ENCODE results near the gene RNF215. TPM values are rescaled to one million over a fixed set of nuclear protein-coding genes. Genes with fewer than 3 reads are reported as not detected.

RNF215 gene
- total RNA-seq, 2 donors from 2014 or later = 11.4 to 11.6 TPM

DNA sequence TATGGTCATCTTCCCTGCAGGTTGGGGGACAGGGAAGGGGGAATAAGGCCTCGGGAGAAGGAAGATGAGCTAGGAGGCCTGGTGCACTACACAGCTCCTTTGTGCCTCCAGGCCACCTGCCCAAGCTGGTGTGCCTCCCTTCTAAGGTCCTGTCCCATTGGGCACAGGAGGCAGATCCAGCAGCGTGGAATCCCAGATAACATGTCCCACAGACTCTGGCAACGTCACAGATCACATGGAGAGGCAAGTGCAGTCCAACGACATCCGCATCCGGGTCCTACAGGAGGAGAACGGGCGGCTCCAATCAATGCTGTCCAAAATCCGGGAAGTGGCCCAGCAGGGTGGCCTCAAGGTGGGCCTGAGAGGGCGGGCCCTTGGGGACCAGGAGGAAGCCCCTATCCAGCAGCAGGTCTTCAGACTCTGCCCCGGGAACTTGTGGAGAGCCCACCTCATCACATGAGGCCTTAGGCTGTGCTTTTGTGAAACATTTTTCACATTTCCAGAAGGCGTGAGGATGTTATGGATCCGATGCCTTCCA is 11.8 kb downstream of the RNF215 start:
- no peaks in the 10 kb centered on the region for H3K4me1 ChIP-seq (ENCODE audit: control insufficient read depth in 1 of 2, low read depth in 2 of 2)
- TF ChIP-seq, protein P1, sequence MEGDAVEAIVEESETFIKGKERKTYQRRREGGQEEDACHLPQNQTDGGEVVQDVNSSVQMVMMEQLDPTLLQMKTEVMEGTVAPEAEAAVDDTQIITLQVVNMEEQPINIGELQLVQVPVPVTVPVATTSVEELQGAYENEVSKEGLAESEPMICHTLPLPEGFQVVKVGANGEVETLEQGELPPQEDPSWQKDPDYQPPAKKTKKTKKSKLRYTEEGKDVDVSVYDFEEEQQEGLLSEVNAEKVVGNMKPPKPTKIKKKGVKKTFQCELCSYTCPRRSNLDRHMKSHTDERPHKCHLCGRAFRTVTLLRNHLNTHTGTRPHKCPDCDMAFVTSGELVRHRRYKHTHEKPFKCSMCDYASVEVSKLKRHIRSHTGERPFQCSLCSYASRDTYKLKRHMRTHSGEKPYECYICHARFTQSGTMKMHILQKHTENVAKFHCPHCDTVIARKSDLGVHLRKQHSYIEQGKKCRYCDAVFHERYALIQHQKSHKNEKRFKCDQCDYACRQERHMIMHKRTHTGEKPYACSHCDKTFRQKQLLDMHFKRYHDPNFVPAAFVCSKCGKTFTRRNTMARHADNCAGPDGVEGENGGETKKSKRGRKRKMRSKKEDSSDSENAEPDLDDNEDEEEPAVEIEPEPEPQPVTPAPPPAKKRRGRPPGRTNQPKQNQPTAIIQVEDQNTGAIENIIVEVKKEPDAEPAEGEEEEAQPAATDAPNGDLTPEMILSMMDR (IDR thresholded peaks at IDR 0.05) = no peak
- DNase-seq (ENCODE audit: low spot score) (no peak), ATAC-seq (ENCODE audit: insufficient number of reproducible peaks, low FRiP score, low read depth) (no peak)
- no peaks in the 10 kb centered on the region for H3K9me3 ChIP-seq
- H3K36me3 ChIP-seq = peaks cover 13% of the 10 kb centered on the region
- H3K27ac ChIP-seq = no peak overlapping the region
- no peak overlapping the region for H3K4me3 ChIP-seq
- no peaks in the 10 kb centered on the region for H3K27me3 ChIP-seq (replicated peaks; ENCODE audit: insufficient read depth)

DNA sequence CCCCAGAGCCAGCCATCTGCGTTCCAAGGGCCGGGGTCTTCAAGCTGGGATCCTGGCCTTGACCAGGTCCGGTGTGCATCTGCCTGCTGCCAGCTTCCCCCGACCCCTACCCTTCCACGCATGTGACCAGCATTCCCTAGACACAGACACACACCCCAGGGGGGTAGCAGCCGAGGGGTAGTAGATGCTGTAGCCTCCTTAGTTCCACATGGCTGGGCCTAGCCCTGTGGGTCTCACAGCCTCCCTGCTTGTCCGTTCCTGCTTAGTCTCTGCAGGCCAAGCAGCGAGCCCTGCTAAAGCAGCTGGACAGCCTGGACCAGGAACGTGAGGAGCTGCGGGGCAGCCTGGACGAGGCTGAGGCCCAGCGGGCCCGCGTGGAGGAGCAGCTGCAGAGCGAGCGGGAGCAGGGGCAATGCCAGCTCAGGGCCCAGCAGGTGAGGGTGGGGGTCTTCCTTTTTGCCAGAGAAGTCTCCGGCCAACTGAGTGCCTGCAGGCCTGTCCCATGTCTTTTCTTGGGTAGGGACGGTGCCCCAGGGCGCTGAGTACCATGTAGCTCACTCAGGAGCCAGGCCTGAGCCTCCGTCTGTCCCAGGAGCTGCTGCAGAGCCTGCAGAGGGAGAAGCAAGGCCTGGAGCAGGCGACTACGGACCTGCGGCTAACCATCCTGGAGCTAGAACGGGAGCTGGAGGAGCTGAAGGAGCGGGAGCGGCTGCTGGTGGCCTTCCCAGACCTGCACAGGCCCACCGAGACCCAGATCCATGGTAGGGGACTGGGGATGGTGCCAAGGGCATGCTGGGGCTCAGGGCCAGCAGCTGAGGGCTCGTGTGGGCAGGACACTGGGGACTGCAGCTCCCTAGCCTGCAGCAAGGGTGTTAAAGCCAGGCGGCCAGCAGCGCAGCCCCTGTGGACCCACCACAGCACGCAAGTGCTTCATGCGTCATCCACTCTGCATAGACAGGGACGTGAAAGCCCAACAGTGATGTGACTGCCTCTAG is 13.6 kb downstream of the RNF215 start:
- H3K9me3 ChIP-seq = no peaks in the 10 kb centered on the region
- no peaks in the 10 kb centered on the region for H3K4me1 ChIP-seq (ENCODE audit: control insufficient read depth in 1 of 2, low read depth in 2 of 2)
- no peak overlapping the region for H3K27ac ChIP-seq
- DNase-seq (ENCODE audit: low spot score) (no peak), ATAC-seq (ENCODE audit: insufficient number of reproducible peaks, low FRiP score, low read depth) (no peak)
- peaks cover 3% of the 10 kb centered on the region for H3K36me3 ChIP-seq
- TF ChIP-seq, protein P1 (IDR thresholded peaks at IDR 0.05) = no peak
- no peak overlapping the region for H3K4me3 ChIP-seq
- no peaks in the 10 kb centered on the region for H3K27me3 ChIP-seq (replicated peaks; ENCODE audit: insufficient read depth)

DNA sequence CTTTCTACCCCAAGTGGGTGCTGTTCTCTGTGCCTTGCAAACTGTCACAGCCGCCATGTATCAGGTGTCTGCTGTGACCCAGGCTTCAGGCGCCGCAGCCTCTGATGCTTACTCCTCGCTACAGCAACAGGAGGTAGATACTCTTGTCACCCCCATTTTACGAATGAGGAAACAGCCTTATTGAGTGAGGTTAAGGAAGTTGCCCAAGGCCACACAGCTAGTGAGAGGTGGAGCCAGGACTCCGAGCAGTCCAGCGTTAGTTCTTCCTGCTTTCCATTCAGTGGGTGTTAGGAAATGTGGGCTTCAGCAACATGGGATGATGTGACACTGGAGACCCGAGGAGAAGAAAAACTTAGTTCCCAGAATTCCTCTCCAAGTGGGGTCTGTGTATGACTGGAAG is 14.3 kb downstream of the RNF215 start:
- Histone ChIP-seq H3K4me1 (ENCODE audit: control insufficient read depth in 1 of 2, low read depth in 2 of 2) (no peaks in the 10 kb centered on the region), H3K36me3 (peaks cover 3% of the 10 kb centered on the region), H3K4me3 (no peak overlapping the region), H3K27ac (no peak overlapping the region), H3K9me3 (no peaks in the 10 kb centered on the region), H3K27me3 (replicated peaks; ENCODE audit: insufficient read depth) (no peaks in the 10 kb centered on the region)
- TF ChIP-seq, protein P1 (IDR thresholded peaks at IDR 0.05) = no peak
- DNase-seq (ENCODE audit: low spot score) = no peak
- ATAC-seq (ENCODE audit: insufficient number of reproducible peaks, low FRiP score, low read depth) = no peak

DNA sequence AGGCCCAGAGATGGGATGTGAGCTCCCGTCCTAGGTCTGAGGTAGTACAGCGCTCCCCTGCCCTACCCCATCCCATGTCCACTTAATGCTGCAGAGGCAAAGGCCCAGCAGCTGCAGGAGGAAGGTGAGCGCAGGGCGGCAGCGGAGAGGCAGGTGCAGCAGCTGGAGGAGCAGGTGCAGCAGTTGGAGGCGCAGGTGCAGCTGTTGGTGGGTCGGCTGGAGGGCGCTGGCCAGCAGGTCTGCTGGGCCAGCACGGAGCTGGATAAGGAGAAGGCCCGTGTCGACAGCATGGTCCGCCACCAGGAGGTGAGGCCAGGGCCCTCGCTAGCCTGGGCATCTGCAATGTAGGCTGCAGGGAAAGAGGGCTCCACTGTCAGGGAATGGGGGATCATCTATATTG is 15.2 kb downstream of the RNF215 start:
- no peak for ATAC-seq (ENCODE audit: insufficient number of reproducible peaks, low FRiP score, low read depth)
- DNase-seq (ENCODE audit: low spot score) = no peak
- Histone ChIP-seq H3K9me3 (no peaks in the 10 kb centered on the region), H3K36me3 (no peaks in the 10 kb centered on the region), H3K4me3 (no peak overlapping the region), H3K27me3 (replicated peaks; ENCODE audit: insufficient read depth) (no peaks in the 10 kb centered on the region), H3K4me1 (ENCODE audit: control insufficient read depth in 1 of 2, low read depth in 2 of 2) (no peaks in the 10 kb centered on the region), H3K27ac (no peak overlapping the region)
- TF ChIP-seq, protein P1 (IDR thresholded peaks at IDR 0.05) = no peak

DNA sequence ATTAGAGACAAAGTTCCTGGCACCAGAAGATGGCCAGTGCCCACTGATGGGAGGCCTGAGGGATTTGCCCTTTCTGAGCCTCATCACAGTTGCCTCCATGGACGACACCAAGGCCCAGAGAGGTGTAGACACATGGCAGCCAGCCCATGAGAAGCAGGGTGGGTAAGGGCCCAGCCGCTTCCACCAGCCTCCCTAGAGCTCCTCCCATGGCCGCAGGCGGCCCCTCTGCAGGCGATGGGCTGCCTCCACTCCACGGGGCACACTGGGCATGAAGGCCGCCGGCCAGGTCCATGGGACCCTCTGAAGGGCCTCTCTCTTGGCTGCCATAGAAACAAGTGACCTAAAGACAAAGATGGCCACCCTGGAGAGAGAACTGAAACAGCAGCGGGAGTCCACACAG is 15.9 kb downstream of the RNF215 start:
- Histone ChIP-seq H3K36me3 (no peaks in the 10 kb centered on the region), H3K9me3 (no peaks in the 10 kb centered on the region), H3K4me3 (no peak overlapping the region), H3K27ac (no peak overlapping the region), H3K27me3 (replicated peaks; ENCODE audit: insufficient read depth) (no peaks in the 10 kb centered on the region), H3K4me1 (ENCODE audit: control insufficient read depth in 1 of 2, low read depth in 2 of 2) (no peaks in the 10 kb centered on the region)
- ATAC-seq (ENCODE audit: insufficient number of reproducible peaks, low FRiP score, low read depth) (no peak), DNase-seq (ENCODE audit: low spot score) (no peak)
- TF ChIP-seq, protein P1 (IDR thresholded peaks at IDR 0.05) = no peak

All from thoracic aorta (tissue), 2 donors.